Spinal cord (tissue), 10 donors: ENCODE measurements around the gene TSHZ2. TPM values are rescaled to one million over a fixed set of nuclear protein-coding genes. Genes with fewer than 3 reads are reported as not detected.

ENCODE experiments used
- DNase-seq, 6 donors: peaks; one replicate each; pipeline versions ENCODE4 v3.0.0 to v3.0.0-alpha.2; 2013 to 2015; ENCODE audit warnings: low spot score in 6 of 6, low read depth in 4 of 6
- H3K27ac ChIP-seq: one replicate; pipeline ENCODE4 v1.5.1; 2013; ENCODE audit warnings: low read depth, low read length, control low read depth
- H3K27me3 ChIP-seq: one replicate; pipeline ENCODE4 v1.6.1; 2013; ENCODE audit warnings: low read length; ENCODE audit not compliant: control insufficient read depth, insufficient read depth
- H3K36me3 ChIP-seq: one replicate; pipeline ENCODE4 v1.6.1; 2013; ENCODE audit warnings: low read length; ENCODE audit not compliant: control insufficient read depth, insufficient read depth
- H3K4me1 ChIP-seq: one replicate; pipeline ENCODE4 v1.6.1; 2013; ENCODE audit warnings: low read length; ENCODE audit not compliant: control insufficient read depth, insufficient read depth
- H3K4me3 ChIP-seq: one replicate; pipeline ENCODE4 v1.5.1; 2013; ENCODE audit warnings: low read depth, low read length, control low read depth
- H3K9me3 ChIP-seq: one replicate; pipeline ENCODE4 v1.6.1; 2013; ENCODE audit warnings: low read length; ENCODE audit not compliant: control insufficient read depth, insufficient read depth
- WGBS: methylation state at CpG from one replicate; pipeline ENCODE4 v1.1.5; 2013; ENCODE audit warnings: missing lambda C conversion rate; ENCODE audit not compliant: insufficient coverage; 5-methylcytosine and 5-hydroxymethylcytosine counted together
- polyA plus RNA-seq, 2 donors: library from polyadenylated mRNA; unstranded; fragments of 120-200 nt; gene quantifications; one replicate each; pipeline ENCODE4 v1.2.1, GENCODE V29; 2013; ENCODE audit not compliant: insufficient read length in 2 of 2
- total RNA-seq, 2 donors: library from RNA; depleted of rRNA in 1 of 2; stranded (reverse); fragments of 120-200 nt in 1 of 2; fragments of >200 nt in 1 of 2; gene quantifications; one replicate each; pipeline versions ENCODE4 v1.2.3 to v1.2.4, GENCODE V29; 2013 to 2014
- donor health status: healthy.

Gene TSHZ2
- total and polyA plus RNA-seq, 4 donors = 11.8 to 33.0 (median 25.7) TPM

- Histone ChIP-seq H3K27ac (peak overlapping the region; percentile 20), H3K36me3 (no peaks in the 10 kb centered on the region), H3K4me1 (peaks cover 15% of the 10 kb centered on the region), H3K27me3 (no peaks in the 10 kb centered on the region), H3K9me3 (no peaks in the 10 kb centered on the region), H3K4me3 (no peak overlapping the region)
- peak in 4 of 6 donors; percentile 47 to 82 (median 60) for DNase-seq
- WGBS = 21% methylated on average over 7 of the region's 9 CpGs
Measured at GRCh38 chr20:53444401-53445149, 472.4 kb downstream of the TSHZ2 start.

- H3K27ac ChIP-seq = peak overlapping the region; percentile 45
Measured at GRCh38 chr20:53445321-53445731, 473.2 kb downstream of the TSHZ2 start.

GRCh38 chr20:53445932-53446331 lies 473.8 kb downstream of the TSHZ2 start:
- peak overlapping the region; percentile 45 for H3K27ac ChIP-seq
- no peaks in the 10 kb centered on the region for H3K9me3 ChIP-seq
- H3K27me3 ChIP-seq = no peaks in the 10 kb centered on the region
- no peak overlapping the region for H3K4me3 ChIP-seq
- peaks cover 15% of the 10 kb centered on the region for H3K4me1 ChIP-seq
- 84% methylated on average over 3 of the region's 7 CpGs for WGBS
- H3K36me3 ChIP-seq = no peaks in the 10 kb centered on the region
- DNase-seq = no peak

More at GRCh38 chr20:53445321-53445731, 473.2 kb downstream of the TSHZ2 start:
- Histone ChIP-seq H3K36me3 (no peaks in the 10 kb centered on the region), H3K27me3 (no peaks in the 10 kb centered on the region), H3K9me3 (no peaks in the 10 kb centered on the region), H3K4me3 (no peak overlapping the region), H3K4me1 (peaks cover 15% of the 10 kb centered on the region)
- peak in 2 of 6 donors; percentile 67 to 69 for DNase-seq
- WGBS = 31% methylated on average over 2 of the region's 6 CpGs

GRCh38 chr20:53447316-53447715 lies 475.2 kb downstream of the TSHZ2 start:
- 93% methylated on average over 2 of the region's 3 CpGs for WGBS
- no peak overlapping the region for H3K27ac ChIP-seq
- H3K27me3 ChIP-seq = no peaks in the 10 kb centered on the region
- no peak for DNase-seq
- no peak overlapping the region for H3K4me3 ChIP-seq
- H3K4me1 ChIP-seq = peaks cover 15% of the 10 kb centered on the region
- H3K36me3 ChIP-seq = no peaks in the 10 kb centered on the region
- no peaks in the 10 kb centered on the region for H3K9me3 ChIP-seq

GRCh38 chr20:53448426-53448825 lies 476.3 kb downstream of the TSHZ2 start:
- H3K9me3 ChIP-seq = no peaks in the 10 kb centered on the region

GRCh38 chr20:53448875-53449274 lies 476.7 kb downstream of the TSHZ2 start:
- Histone ChIP-seq H3K27ac (no peak overlapping the region), H3K27me3 (no peaks in the 10 kb centered on the region), H3K4me1 (peaks cover 12% of the 10 kb centered on the region), H3K36me3 (no peaks in the 10 kb centered on the region), H3K9me3 (no peaks in the 10 kb centered on the region), H3K4me3 (no peak overlapping the region)
- DNase-seq = no peak

More at GRCh38 chr20:53448426-53448825, 476.3 kb downstream of the TSHZ2 start:
- Histone ChIP-seq H3K27me3 (no peaks in the 10 kb centered on the region), H3K4me3 (no peak overlapping the region), H3K36me3 (no peaks in the 10 kb centered on the region), H3K27ac (no peak overlapping the region), H3K4me1 (peaks cover 15% of the 10 kb centered on the region)
- WGBS = no CpG with 5 or more reads among the region's 1 CpG
- DNase-seq = no peak

- DNase-seq = peak in 2 of 6 donors; percentile 27 to 72
- Histone ChIP-seq H3K4me3 (no peak overlapping the region), H3K27me3 (no peaks in the 10 kb centered on the region), H3K4me1 (no peaks in the 10 kb centered on the region), H3K9me3 (no peaks in the 10 kb centered on the region), H3K36me3 (no peaks in the 10 kb centered on the region), H3K27ac (no peak overlapping the region)
- WGBS = no CpG with 5 or more reads among the region's 4 CpGs
Measured at GRCh38 chr20:53453076-53453475, 480.9 kb downstream of the TSHZ2 start.

- Histone ChIP-seq H3K9me3 (no peaks in the 10 kb centered on the region), H3K36me3 (no peaks in the 10 kb centered on the region), H3K27ac (no peak overlapping the region), H3K4me1 (no peaks in the 10 kb centered on the region), H3K27me3 (no peaks in the 10 kb centered on the region), H3K4me3 (no peak overlapping the region)
- WGBS = 97% methylated on average over 5 of the region's 6 CpGs
- DNase-seq = no peak
Measured at GRCh38 chr20:53454675-53455276, 482.6 kb downstream of the TSHZ2 start.

- H3K27ac ChIP-seq = no peak overlapping the region
- H3K36me3 ChIP-seq = no peaks in the 10 kb centered on the region
- DNase-seq = no peak
- no peaks in the 10 kb centered on the region for H3K27me3 ChIP-seq
- 96% methylated on average over 4 of the region's 6 CpGs for WGBS
- H3K4me3 ChIP-seq = no peak overlapping the region
- H3K4me1 ChIP-seq = no peaks in the 10 kb centered on the region
- H3K9me3 ChIP-seq = peaks cover 3% of the 10 kb centered on the region
Measured at GRCh38 chr20:53463101-53463972, 491.2 kb downstream of the TSHZ2 start.
